Transverse colon (tissue), 4 donors: Measurements from ENCODE around the gene CDKL5. TPM values are rescaled to one million over a fixed set of nuclear protein-coding genes. Genes with fewer than 3 reads are reported as not detected.

Experiments used
- DNase-seq: peaks from one replicate; pipeline ENCODE4 v3.0.0-alpha.2; 2019
- H3K27ac ChIP-seq, 4 donors: fragments of 200-600 bp; sonication (generic); 2 replicates each; pipeline ENCODE4 v1.5.1; 2016 to 2018; ENCODE audit warnings: inconsistent platforms in 4 of 4
- H3K27me3 ChIP-seq: fragments of 200-600 bp; sonication (generic); 2 replicates; pipeline ENCODE4 v1.5.1; 2017; ENCODE audit warnings: inconsistent platforms
- H3K36me3 ChIP-seq, 4 donors: fragments of 200-600 bp; sonication (generic); 2 replicates each; pipeline ENCODE4 v1.5.1; 2017 to 2019; ENCODE audit warnings: inconsistent platforms in 4 of 4
- H3K4me1 ChIP-seq, 4 donors: fragments of 200-600 bp; sonication (generic); 2 replicates each; pipeline ENCODE4 v1.5.1; 2017 to 2020; ENCODE audit warnings: inconsistent platforms in 4 of 4
- H3K4me3 ChIP-seq, 4 donors: fragments of 200-600 bp; sonication (generic); 1 replicate in 1 of 4; 2 replicates in 3 of 4; pipeline versions ENCODE4 v1.5.1 to v1.6.1; 2017 to 2019; ENCODE audit warnings: inconsistent platforms in 4 of 4
- H3K9me3 ChIP-seq, 2 donors: fragments of 200-600 bp; sonication (generic); 2 replicates each; pipeline ENCODE4 v1.5.1; 2017 to 2019; ENCODE audit warnings: inconsistent platforms in 2 of 2
- EP300 ChIP-seq: sonication (generic); formaldehyde crosslinking; IDR thresholded peaks from one replicate; pipeline ENCODE4 v1.6.1; 2017; ENCODE audit warnings: antibody characterized with exemption, low read depth
- POLR2A ChIP-seq: fragments of 450-650 bp; IDR thresholded peaks from one replicate; pipeline ENCODE4 v1.6.1; 2016; ENCODE audit warnings: antibody characterized with exemption, mild to moderate bottlenecking, moderate library complexity
- POLR2AphosphoS5 ChIP-seq, 3 donors: sonication (generic); formaldehyde crosslinking; IDR thresholded peaks; one replicate each; pipeline ENCODE4 v1.6.1; 2016; ENCODE audit warnings: antibody characterized with exemption in 3 of 3
- WGBS, 2 donors: methylation state at CpG; one replicate each; pipeline ENCODE4 v1.1.5; 2018; ENCODE audit warnings: low coverage in 1 of 2; 5-methylcytosine and 5-hydroxymethylcytosine counted together
- in situ Hi-C, 4 donors: fragments of 200-750 bp; cut with MboI; loops; one replicate each; pipeline versions ENCODE4 v1.15.0 to v1.15.1; 2017; ENCODE audit warnings: low sequenced_read_pairs in 3 of 4, low pct_ligation_motif_present in 1 of 4, low pct_unique_long_range_greater_than_20kb in 1 of 4
- intact Hi-C: fragments of 100-400 bp; cut with DNase I; formaldehyde crosslinking; loops from one replicate; pipeline ENCODE4 v1.15.1; 2023; ENCODE audit warnings: low total_unique reads
- total RNA-seq, 4 donors: library from RNA; depleted of rRNA; stranded (reverse); fragments of >200 nt; gene quantifications; one replicate each; pipeline ENCODE4 v1.1.0, GENCODE V29; 2016
- TF ChIP-seq, protein P1 (sequence below), 5 experiments: fragments of 200-600 bp in 3 of 5; fragments of 450-650 bp in 2 of 5; sonication (generic) in 3 of 5; IDR thresholded peaks; 1 replicate in 2 of 5; 2 replicates in 3 of 5; pipeline ENCODE4 v1.5.1; 2016 to 2017; ENCODE audit warnings: antibody characterized with exemption in 5 of 5, inconsistent platforms in 3 of 5, mild to moderate bottlenecking in 2 of 5, moderate library complexity in 1 of 5

Gene CDKL5
- total RNA-seq, 4 donors from 2014 or later = 0.75 to 4.8 (median 3.5) TPM

GRCh38 chrX:18647621-18648020 lies 222.2 kb downstream of the CDKL5 start:
- no peak overlapping the region for H3K4me3 ChIP-seq
- WGBS, 2 donors = 72 to 100% methylated on average over 1 to 4 of the region's 4 CpGs
- H3K36me3 ChIP-seq = no peaks in the 10 kb centered on the region
- in situ Hi-C loops (no loop called here), intact Hi-C loops (no loop called here)
- no peak overlapping the region for H3K27ac ChIP-seq
- no peak for DNase-seq
- H3K4me1 ChIP-seq = no peaks in the 10 kb centered on the region
- TF ChIP-seq POLR2A (no peak), EP300 (no peak), POLR2AphosphoS5 (IDR thresholded peaks at IDR 0.05) (no peak)
- TF ChIP-seq, protein P1, sequence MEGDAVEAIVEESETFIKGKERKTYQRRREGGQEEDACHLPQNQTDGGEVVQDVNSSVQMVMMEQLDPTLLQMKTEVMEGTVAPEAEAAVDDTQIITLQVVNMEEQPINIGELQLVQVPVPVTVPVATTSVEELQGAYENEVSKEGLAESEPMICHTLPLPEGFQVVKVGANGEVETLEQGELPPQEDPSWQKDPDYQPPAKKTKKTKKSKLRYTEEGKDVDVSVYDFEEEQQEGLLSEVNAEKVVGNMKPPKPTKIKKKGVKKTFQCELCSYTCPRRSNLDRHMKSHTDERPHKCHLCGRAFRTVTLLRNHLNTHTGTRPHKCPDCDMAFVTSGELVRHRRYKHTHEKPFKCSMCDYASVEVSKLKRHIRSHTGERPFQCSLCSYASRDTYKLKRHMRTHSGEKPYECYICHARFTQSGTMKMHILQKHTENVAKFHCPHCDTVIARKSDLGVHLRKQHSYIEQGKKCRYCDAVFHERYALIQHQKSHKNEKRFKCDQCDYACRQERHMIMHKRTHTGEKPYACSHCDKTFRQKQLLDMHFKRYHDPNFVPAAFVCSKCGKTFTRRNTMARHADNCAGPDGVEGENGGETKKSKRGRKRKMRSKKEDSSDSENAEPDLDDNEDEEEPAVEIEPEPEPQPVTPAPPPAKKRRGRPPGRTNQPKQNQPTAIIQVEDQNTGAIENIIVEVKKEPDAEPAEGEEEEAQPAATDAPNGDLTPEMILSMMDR (IDR thresholded peaks at IDR 0.05) = no peak
- no peaks in the 10 kb centered on the region for H3K27me3 ChIP-seq
- no peaks in the 10 kb centered on the region for H3K9me3 ChIP-seq

- H3K4me1 ChIP-seq = no peaks in the 10 kb centered on the region
- TF ChIP-seq POLR2A (no peak), POLR2AphosphoS5 (IDR thresholded peaks at IDR 0.05) (no peak), EP300 (no peak)
- TF ChIP-seq, protein P1 (IDR thresholded peaks at IDR 0.05) = no peak
- DNase-seq = no peak
- intact Hi-C loops (no loop called here), in situ Hi-C loops (no loop called here)
- no peaks in the 10 kb centered on the region for H3K27me3 ChIP-seq
- H3K9me3 ChIP-seq = no peaks in the 10 kb centered on the region
- H3K27ac ChIP-seq = no peak overlapping the region
- H3K4me3 ChIP-seq = no peak overlapping the region
- no peaks in the 10 kb centered on the region for H3K36me3 ChIP-seq
- 53% methylated on average over 9 of the region's 9 CpGs; no CpG with 5 or more reads in 1 of the 2 donors for WGBS, 2 donors
Observed at GRCh38 chrX:18649498-18649951, 224.1 kb downstream of the CDKL5 start.

DNA sequence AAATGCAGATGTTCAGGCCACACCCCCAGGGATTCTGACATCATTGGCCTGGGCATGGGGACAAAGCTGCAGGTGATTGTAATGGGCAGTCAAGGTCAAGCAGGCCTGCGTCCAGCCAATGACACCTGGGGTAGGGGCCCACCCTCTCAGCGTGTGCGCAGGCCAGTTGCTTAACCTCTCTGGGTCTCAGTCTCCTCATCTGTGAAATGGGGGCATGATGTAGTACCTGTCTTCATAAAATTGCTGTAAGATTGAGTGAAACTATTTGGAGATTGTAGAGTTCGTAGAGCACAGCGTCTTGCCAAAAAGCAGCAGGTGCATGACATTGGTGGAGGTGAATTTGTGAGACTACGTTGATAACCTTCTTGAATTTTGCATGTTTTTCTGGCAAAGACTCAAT lies 225.3 kb downstream of the CDKL5 start:
- intact Hi-C loops (no loop called here), in situ Hi-C loops (loop anchor here in 1 of 4 donors (25.0 kb wide), 1 partner anchor 238 kb away; no protein-coding TSS in a partner anchor)
- H3K9me3 ChIP-seq = no peaks in the 10 kb centered on the region
- no peak for DNase-seq
- H3K4me3 ChIP-seq = no peak overlapping the region
- no peaks in the 10 kb centered on the region for H3K27me3 ChIP-seq
- no peak overlapping the region for H3K27ac ChIP-seq
- no peaks in the 10 kb centered on the region for H3K4me1 ChIP-seq
- TF ChIP-seq EP300 (no peak), POLR2AphosphoS5 (IDR thresholded peaks at IDR 0.05) (no peak), POLR2A (no peak)
- no peaks in the 10 kb centered on the region for H3K36me3 ChIP-seq
- WGBS, 2 donors = 84% methylated on average over 6 of the region's 6 CpGs; no CpG with 5 or more reads in 1 of the 2 donors

- no peaks in the 10 kb centered on the region for H3K36me3 ChIP-seq
- no peaks in the 10 kb centered on the region for H3K4me1 ChIP-seq
- H3K27ac ChIP-seq = no peak overlapping the region
- H3K4me3 ChIP-seq = no peak overlapping the region
- H3K9me3 ChIP-seq = no peaks in the 10 kb centered on the region
- no peaks in the 10 kb centered on the region for H3K27me3 ChIP-seq
- DNase-seq = no peak
- TF ChIP-seq, protein P1 (IDR thresholded peaks at IDR 0.05) = no peak
- TF ChIP-seq POLR2AphosphoS5 (IDR thresholded peaks at IDR 0.05) (no peak), EP300 (no peak), POLR2A (no peak)
- in situ Hi-C loops = loop anchor here in 1 of 4 donors (25.0 kb wide), 1 partner anchor 240 kb away; no protein-coding TSS in a partner anchor
- intact Hi-C loops = no loop called here
Observed at GRCh38 chrX:18652636-18653035, 227.2 kb downstream of the CDKL5 start.
